Prostate gland (tissue), 2 donors: ENCODE results near the gene SULF2. TPM values are rescaled to one million over a fixed set of nuclear protein-coding genes. Genes with fewer than 3 reads are reported as not detected.

ENCODE experiments used
- DNase-seq: peaks from one replicate; pipeline ENCODE4 v3.0.0-alpha.2; 2019; ENCODE audit warnings: low spot score
- H3K27ac ChIP-seq, 2 donors: fragments of 200-600 bp; sonication (generic); 2 replicates each; pipeline ENCODE4 v1.5.1; 2017 to 2019
- H3K27me3 ChIP-seq: fragments of 200-600 bp; sonication (generic); replicated peaks from 2 replicates; pipeline ENCODE4 v1.5.1; 2019; ENCODE audit not compliant: insufficient read depth
- H3K36me3 ChIP-seq, 2 donors: fragments of 200-600 bp; sonication (generic); 1 replicate in 1 of 2; 2 replicates in 1 of 2; pipeline versions ENCODE4 v1.5.1 to v1.8.1; 2017 to 2019
- H3K4me1 ChIP-seq: fragments of 200-600 bp; sonication (generic); replicated peaks from 2 replicates; pipeline ENCODE4 v1.5.1; 2019
- H3K4me3 ChIP-seq, 2 donors: fragments of 200-600 bp; sonication (generic); 2 replicates each; pipeline ENCODE4 v1.5.1; 2017 to 2019
- H3K9me3 ChIP-seq: fragments of 200-600 bp; sonication (generic); 2 replicates; pipeline ENCODE4 v1.5.1; 2017
- POLR2A ChIP-seq: fragments of 450-650 bp; IDR thresholded peaks from one replicate; pipeline ENCODE4 v1.6.1; 2016; ENCODE audit warnings: antibody characterized with exemption, mild to moderate bottlenecking
- POLR2AphosphoS5 ChIP-seq: sonication (generic); formaldehyde crosslinking; IDR thresholded peaks from one replicate; pipeline ENCODE4 v1.6.1; 2017; ENCODE audit warnings: antibody characterized with exemption
- WGBS: methylation state at CpG from one replicate; pipeline ENCODE4 v1.1.5; 2018; 5-methylcytosine and 5-hydroxymethylcytosine counted together
- intact Hi-C: fragments of 100-400 bp; cut with DNase I; formaldehyde crosslinking; loops from one replicate; pipeline ENCODE4 v1.14.2; 2022
- total RNA-seq, 2 donors: library from RNA; depleted of rRNA; stranded (reverse); fragments of >200 nt; gene quantifications; one replicate each; pipeline ENCODE4 v1.1.0, GENCODE V29; 2016
- TF ChIP-seq, protein P1 (sequence below), 4 experiments: fragments of 200-600 bp in 2 of 4; fragments of 450-650 bp in 2 of 4; sonication (generic) in 2 of 4; IDR thresholded peaks; 1 replicate in 3 of 4; 2 replicates in 1 of 4; pipeline ENCODE4 v1.5.1; 2016 to 2019; ENCODE audit warnings: antibody characterized with exemption in 4 of 4, mild to moderate bottlenecking in 2 of 4, moderate library complexity in 2 of 4

The SULF2 gene
- total RNA-seq, 2 donors from 2014 or later: 43.6 to 82.0 TPM

DNA sequence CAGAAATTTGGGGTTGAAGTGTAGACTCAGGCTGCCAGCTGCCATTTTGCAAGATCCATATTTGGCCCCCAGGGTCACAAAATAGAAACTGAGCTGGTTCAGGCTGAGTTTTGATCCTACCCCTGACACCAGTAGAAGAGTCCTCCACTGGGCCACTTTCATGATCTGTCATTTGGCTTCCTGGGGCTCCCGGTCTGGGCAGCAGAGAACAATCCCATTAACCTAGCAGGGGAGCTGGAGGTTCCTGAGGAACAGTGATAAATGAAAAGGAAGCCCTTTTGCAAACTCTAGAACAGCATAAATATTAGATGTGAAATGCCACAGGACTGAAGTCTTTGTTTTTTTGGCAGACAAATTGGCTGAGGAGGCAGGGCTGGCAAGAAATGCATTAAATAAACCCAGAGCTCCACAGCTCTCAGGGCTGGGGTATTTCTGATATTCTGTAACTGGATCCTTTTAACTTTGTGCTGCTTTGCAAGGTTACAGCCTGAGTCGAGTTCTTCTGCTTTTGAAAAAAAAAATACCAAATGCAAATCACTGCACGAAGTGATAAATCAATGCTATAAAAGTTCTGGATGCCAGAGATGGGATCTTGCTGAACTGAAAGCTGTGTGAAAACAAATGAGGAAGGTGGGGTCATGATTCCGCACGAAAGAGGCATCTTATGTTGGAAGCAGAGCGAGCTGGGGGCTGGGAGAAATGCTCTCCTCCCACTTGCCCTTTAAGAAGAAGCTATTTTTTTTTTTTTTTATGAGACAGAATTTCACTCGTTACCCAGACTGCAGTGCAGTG is 64.4 kb downstream of the SULF2 start:
- H3K36me3 ChIP-seq: no peaks in the 10 kb centered on the region
- peak; percentile 41 for DNase-seq
- no peaks in the 10 kb centered on the region for H3K4me1 ChIP-seq
- no peaks in the 10 kb centered on the region for H3K27me3 ChIP-seq
- 2% methylated on average over 7 of the region's 7 CpGs for WGBS
- H3K4me3 ChIP-seq: no peak overlapping the region
- TF ChIP-seq, protein P1, sequence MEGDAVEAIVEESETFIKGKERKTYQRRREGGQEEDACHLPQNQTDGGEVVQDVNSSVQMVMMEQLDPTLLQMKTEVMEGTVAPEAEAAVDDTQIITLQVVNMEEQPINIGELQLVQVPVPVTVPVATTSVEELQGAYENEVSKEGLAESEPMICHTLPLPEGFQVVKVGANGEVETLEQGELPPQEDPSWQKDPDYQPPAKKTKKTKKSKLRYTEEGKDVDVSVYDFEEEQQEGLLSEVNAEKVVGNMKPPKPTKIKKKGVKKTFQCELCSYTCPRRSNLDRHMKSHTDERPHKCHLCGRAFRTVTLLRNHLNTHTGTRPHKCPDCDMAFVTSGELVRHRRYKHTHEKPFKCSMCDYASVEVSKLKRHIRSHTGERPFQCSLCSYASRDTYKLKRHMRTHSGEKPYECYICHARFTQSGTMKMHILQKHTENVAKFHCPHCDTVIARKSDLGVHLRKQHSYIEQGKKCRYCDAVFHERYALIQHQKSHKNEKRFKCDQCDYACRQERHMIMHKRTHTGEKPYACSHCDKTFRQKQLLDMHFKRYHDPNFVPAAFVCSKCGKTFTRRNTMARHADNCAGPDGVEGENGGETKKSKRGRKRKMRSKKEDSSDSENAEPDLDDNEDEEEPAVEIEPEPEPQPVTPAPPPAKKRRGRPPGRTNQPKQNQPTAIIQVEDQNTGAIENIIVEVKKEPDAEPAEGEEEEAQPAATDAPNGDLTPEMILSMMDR (IDR thresholded peaks at IDR 0.05): no peak
- TF ChIP-seq POLR2AphosphoS5 (peak; percentile 74), POLR2A (no peak)
- H3K27ac ChIP-seq: no peak overlapping the region
- H3K9me3 ChIP-seq: no peaks in the 10 kb centered on the region
- intact Hi-C loops: loop anchor here (2.0 to 10.0 kb wide), 3 partner anchors 38 to 204 kb away; partner anchors contain the start of gene SULF2

DNA sequence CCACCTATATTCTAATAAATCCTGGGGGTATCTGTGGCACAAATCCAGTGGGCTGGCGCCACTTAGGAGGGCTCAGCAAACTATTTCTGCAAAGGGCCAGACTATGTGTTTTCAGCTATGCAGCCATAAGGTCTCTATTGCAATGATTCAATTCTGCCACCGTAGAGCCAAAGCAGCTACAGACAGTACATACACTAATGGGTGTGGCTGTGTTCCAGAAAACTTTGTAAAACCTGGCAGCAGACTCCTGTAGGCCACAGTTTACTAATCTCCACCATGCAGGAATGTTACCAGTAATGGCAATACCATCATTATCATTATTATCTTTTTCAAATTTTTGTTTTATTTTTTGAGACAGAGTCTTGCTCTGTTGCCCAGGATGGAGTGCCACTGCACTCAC is 65.7 kb downstream of the SULF2 start:
- no peak overlapping the region for H3K27ac ChIP-seq
- TF ChIP-seq POLR2AphosphoS5 (no peak), POLR2A (no peak)
- TF ChIP-seq, protein P1 (IDR thresholded peaks at IDR 0.05): no peak
- no peak for DNase-seq
- H3K9me3 ChIP-seq: no peaks in the 10 kb centered on the region
- H3K36me3 ChIP-seq: no peaks in the 10 kb centered on the region
- no peaks in the 10 kb centered on the region for H3K4me1 ChIP-seq
- no peak overlapping the region for H3K4me3 ChIP-seq
- 54% methylated on average over 2 of the region's 2 CpGs for WGBS
- no peaks in the 10 kb centered on the region for H3K27me3 ChIP-seq
- intact Hi-C loops: loop anchor here (2.0 to 10.0 kb wide), 3 partner anchors 37 to 205 kb away; partner anchors contain the start of gene SULF2

GRCh38 chr20:47719211-47719610 is 66.1 kb downstream of the SULF2 start:
- 79% methylated on average over 4 of the region's 4 CpGs for WGBS
- H3K27ac ChIP-seq: no peak overlapping the region
- no peaks in the 10 kb centered on the region for H3K9me3 ChIP-seq
- no peaks in the 10 kb centered on the region for H3K27me3 ChIP-seq
- intact Hi-C loops: no loop called here
- H3K4me3 ChIP-seq: no peak overlapping the region
- no peaks in the 10 kb centered on the region for H3K4me1 ChIP-seq
- H3K36me3 ChIP-seq: no peaks in the 10 kb centered on the region
- DNase-seq: no peak
- TF ChIP-seq, protein P1 (IDR thresholded peaks at IDR 0.05): no peak
- no peak for TF ChIP-seq POLR2A
- no peak for TF ChIP-seq POLR2AphosphoS5

GRCh38 chr20:47718398-47718797 is 66.9 kb downstream of the SULF2 start:
- H3K27me3 ChIP-seq: no peaks in the 10 kb centered on the region
- intact Hi-C loops: no loop called here
- no peak overlapping the region for H3K4me3 ChIP-seq
- TF ChIP-seq POLR2AphosphoS5: no peak
- TF ChIP-seq POLR2A: no peak
- H3K27ac ChIP-seq: no peak overlapping the region
- H3K36me3 ChIP-seq: no peaks in the 10 kb centered on the region
- WGBS: 85% methylated on average over 4 of the region's 4 CpGs
- DNase-seq: no peak
- H3K4me1 ChIP-seq: no peaks in the 10 kb centered on the region
- H3K9me3 ChIP-seq: no peaks in the 10 kb centered on the region

DNA sequence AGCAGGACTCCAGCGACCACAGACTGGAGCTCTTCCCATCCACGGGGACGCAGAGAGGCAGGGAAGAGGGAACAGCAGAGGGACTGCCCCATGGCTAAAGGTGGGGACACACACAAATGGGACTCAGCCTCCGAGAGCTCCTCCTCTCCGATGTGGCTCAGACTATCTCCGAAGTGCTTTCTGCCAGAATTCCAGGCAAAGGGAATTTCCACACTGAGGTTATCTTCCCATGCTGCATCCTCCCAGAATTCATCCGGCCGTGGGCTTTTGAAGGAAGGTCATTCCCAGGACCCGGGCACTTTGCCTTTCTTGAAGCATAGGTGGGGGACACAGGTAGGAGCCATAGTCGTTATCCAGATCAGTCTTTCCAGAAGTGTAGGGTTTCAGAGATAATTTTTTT is 67.9 kb downstream of the SULF2 start:
- H3K27me3 ChIP-seq: no peaks in the 10 kb centered on the region
- intact Hi-C loops: no loop called here
- H3K27ac ChIP-seq: no peak overlapping the region
- DNase-seq: no peak
- no peaks in the 10 kb centered on the region for H3K36me3 ChIP-seq
- no peaks in the 10 kb centered on the region for H3K4me1 ChIP-seq
- H3K4me3 ChIP-seq: no peak overlapping the region
- no peaks in the 10 kb centered on the region for H3K9me3 ChIP-seq
- TF ChIP-seq POLR2A (no peak), POLR2AphosphoS5 (no peak)
- TF ChIP-seq, protein P1 (IDR thresholded peaks at IDR 0.05): no peak
- WGBS: 81% methylated on average over 10 of the region's 10 CpGs
